ENCODE measurements around the gene MORN1.
"Not testable (repeated sequence)": the region's sequence is repeated elsewhere in the genome, so short reads cannot be mapped to it uniquely, and the experiment has no call there.

MORN1 gene

DNA sequence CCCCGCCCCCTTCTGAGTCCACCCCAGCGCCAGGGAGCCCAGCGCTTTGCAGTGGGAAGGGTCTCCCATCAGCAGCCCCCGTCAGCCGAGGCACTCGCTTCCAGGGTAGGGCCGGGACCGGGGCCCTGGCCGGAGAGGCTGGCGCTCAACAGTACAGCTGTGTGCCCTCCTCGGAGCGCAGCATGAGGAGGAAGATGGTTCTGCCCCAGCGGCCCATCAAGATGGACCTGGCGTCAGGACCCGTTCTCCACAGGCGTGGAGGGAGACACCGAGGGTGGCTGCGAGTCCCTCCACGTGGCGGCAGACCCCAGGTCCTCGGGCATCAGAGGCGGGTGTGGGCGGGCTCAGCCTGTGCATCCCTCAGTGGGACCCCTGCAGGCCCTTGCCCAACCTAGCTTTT lies 54.3 kb downstream of the MORN1 start:
- DNase-seq (ENCODE audit: low read depth), result no peak

- DNase-seq (ENCODE audit: low read depth), result no peak
These were observed 54.9 kb downstream of the MORN1 start for GRCh38 chr1:2336499-2336898.

DNA sequence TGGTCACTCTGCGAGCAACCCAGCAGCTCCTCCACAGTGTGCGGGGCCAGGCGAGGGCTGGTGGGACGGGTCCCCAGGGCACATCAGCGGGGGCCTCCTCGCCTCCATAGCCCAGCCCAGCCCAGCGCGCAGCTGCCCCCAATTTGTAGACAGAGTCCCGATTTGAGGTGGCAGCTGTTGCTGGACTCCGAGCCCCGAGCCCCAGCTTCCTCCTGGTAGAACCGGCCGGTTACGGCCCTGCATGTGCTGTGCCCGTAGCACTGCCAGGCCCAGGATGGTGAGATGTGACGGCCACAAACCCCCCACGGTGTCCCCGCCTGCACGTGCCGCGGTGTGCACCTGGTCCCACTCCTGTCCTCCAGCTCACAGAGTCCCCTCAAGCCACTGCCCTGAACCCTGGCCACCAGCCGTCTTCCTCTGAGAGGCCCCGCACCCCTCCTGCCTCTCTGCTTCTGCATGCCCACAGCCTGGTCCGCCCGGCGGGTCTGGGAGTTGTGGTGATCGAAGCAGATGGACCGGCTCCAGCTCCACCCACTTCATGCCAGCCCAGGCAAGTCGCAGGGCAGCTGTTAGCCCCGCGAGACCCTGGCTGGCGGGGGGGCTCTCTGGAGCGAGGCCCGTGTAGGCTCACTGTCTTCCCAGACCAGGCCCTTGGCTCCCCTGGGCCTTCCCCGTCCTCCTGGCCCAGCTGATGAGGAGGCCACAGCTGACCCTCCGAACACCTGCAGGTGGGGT lies 55.5 kb downstream of the MORN1 start:
- no peak for DNase-seq (ENCODE audit: low read depth)

GRCh38 chr1:2334883-2335534 lies 56.3 kb downstream of the MORN1 start:
- no peak for DNase-seq (ENCODE audit: low read depth)

GRCh38 chr1:2334366-2334765 lies 57.0 kb downstream of the MORN1 start:
- DNase-seq (ENCODE audit: low read depth), result no peak

DNA sequence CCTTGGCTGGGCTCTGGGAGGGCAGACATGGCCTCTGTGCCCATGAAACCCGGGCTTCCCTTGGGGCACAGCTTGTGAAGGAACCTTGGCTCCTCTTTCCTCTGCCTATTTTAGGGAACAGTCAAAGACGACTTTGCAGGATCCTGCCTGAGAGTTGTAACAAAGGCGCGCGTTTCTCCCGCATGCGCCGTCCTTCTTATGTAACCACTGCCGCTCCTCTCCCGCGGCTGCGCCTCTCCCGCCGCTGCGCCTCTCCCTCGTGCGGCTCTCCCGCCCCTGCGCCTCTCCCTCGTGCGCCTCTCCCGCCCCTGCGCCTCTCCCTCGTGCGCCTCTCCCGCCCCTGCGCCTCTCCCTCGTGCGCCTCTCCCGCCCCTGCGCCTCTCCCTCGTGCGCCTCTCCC lies 59.8 kb downstream of the MORN1 start:
- not testable (repeated sequence) for DNase-seq (ENCODE audit: low read depth)

GRCh38 chr1:2331200-2331544 lies 60.2 kb downstream of the MORN1 start:
- no peak for DNase-seq (ENCODE audit: low read depth)

GRCh38 chr1:2330519-2331199 lies 60.7 kb downstream of the MORN1 start:
- no peak for DNase-seq (ENCODE audit: low read depth)

GRCh38 chr1:2330035-2330434 lies 61.3 kb downstream of the MORN1 start:
- no peak for DNase-seq (ENCODE audit: low read depth)

GRCh38 chr1:2328676-2329455 lies 62.5 kb downstream of the MORN1 start:
- DNase-seq (ENCODE audit: low read depth), result no peak

DNA sequence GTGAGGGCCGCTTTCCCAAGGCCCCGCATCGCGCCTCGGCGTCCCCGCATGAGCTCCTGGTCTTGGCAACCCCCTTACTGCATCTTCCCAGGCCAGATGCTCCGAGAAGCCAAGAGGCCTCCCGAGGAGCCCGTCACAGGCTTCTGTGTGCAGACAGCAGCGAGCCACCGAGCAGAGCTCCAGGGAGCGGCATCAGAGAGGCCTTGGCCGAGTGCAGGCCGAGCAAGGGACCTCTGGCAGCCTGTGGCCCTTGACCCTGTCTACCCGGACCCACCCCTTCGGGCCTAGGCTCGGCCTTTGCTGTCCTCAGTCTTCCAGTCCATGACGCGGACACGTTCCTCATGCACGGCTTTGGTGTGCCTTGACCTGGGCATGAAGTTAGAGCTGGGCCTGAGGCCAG lies 63.5 kb downstream of the MORN1 start:
- no peak for DNase-seq (ENCODE audit: low read depth)

DNA sequence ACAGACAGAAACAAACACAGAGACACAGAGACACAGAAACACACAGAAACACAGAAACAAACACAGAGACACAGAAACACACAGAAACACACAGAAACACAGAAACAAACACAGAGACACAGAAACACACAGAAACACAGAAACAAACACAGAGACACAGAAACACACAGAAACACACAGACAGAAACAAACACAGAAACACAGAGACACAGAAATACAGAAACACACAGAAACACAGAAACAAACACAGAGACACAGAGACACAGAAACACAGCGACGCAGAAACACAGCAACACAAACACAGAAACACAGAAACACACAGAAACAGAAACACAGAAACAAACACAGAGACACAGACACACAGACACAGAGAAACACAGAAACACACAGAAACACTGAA lies 64.2 kb downstream of the MORN1 start:
- not testable (repeated sequence) for DNase-seq (ENCODE audit: low read depth)

DNA sequence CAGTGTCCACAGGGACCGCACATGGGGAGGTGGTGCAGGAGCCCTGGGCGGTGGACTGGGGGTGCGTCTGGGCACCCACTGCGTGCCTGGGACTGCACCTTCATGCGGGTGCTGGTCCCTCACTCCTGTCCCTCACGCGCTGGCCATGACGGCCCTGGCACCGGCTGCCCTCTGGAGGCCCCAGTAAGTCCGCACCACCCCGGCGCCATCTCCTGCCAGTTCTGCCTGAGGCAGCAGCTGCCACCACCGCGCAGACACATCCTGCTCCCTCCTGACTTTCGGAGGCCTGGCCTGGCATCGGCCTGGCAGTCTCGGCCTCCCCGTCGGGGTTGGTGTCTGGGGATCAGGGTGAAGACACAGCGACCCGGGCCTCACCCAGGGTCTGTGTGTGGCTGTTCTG lies 64.8 kb downstream of the MORN1 start:
- DNase-seq (ENCODE audit: low read depth), result no peak

DNA sequence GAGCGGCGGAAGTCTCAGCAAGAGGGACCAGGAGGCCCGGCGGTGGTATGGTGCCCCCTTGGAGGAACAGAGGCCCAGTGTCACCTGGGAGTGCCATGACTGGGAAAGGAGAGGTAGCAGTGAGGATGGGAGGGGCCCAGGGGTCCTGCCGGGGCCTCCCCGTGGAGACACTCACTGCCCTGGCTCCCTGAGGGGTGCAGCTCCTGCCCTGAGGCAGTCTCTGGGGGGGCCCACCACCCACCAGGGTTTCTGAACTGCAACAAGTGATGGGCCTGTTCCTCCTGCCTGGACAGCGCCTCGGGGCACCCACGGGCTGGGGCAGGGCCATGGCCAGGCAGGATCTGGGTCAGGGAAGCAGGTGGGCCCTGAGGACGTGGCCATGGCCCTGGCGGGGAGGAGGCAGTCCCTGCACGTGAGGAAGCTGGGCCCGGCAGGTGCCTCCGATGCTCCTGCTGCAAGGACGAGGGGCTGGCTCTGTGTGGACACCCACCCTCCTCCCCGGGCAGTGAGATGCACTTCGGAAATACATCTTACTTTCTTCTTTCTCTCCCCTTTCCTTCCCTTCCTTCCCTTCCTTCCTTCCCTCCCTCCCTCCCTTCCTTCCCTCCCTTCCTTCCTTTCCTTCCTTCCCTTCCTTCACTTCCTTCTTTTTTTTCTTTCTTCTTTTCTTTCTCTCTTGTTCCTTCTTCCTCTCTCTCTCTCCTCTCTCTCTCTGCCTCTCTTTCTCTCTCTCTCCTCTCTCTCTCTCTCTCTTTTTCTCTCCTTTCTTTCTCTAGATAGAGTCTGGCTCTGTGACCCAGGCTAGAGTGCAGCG lies 66.6 kb downstream of the MORN1 start:
- DNase-seq (ENCODE audit: low read depth), result no peak

DNA sequence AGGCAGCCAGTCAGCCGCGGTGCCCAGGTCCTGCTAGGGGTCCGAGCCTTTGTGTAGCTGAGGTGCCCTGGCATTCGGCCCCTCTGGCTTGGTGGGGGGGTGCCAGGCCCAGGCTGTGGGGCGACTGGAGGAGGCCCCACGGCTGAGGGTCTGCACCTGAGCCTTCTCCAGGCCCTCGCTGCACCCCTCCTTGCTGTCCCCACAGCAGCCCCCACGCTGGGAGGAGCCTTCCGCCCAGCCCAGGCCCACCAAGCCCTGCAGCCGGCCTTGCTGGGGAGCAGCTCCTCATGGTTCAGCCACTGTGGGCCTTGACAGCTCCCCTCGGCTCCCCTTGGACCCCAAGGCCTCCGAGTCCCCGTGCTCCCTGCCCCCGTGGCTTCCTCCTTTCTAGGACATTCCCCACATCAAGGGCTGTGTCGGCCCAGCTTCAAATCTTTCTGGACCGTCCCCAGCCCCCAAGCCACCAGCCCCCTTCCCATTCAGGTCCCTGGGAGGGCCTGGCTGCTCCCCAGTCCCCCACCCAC lies 67.8 kb downstream of the MORN1 start:
- DNase-seq (ENCODE audit: low read depth), result no peak

- DNase-seq (ENCODE audit: low read depth), result no peak
These were observed 68.7 kb downstream of the MORN1 start for GRCh38 chr1:2322581-2323211.

- no peak for DNase-seq (ENCODE audit: low read depth)
These were observed 69.2 kb downstream of the MORN1 start for GRCh38 chr1:2322065-2322571.

DNA sequence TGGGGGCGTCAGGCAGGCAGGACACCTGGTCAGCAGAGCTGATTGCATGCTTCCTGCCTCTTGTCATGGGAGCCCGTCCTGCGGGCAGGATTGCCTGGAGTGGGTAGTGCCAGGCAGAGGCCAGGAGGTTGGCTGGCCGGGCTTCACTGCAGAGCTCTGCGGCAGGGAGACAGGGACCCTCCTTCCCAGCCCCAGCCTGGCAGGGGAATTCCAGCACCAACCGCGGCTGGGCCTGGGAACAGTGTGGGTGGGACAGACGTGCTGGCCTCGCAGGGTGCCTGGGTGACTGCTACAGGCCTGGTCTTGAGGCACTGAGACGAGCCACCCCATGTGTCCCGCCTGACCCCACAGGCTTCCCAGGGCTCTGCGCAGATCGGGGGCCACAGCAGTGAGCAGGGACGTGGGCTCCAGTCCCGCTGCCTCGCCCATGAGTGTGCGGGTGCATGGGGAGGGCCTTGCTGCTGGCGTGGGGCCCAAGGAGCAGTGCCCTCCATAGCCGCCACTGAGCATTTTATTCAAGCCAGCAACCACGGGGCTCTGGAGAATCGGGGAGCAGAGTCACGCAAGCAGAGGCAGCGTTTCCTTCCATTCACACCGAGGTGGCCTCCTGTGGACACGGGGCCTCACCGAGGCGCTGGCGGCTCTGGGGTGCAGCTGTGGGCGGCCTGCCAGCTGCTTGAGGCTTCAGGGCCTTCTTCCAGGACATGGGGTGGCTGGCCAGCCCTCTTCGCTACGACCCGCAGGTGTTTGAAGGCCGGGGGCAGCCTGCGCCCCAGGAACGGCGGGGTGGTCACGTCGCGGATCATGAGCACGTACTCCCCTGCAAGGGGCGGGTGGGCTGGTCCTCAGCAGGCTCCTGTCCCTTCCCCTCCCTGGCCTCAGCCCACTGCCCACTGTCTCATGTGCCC lies 70.3 kb downstream of the MORN1 start:
- DNase-seq (ENCODE audit: low read depth), result no peak

DNA sequence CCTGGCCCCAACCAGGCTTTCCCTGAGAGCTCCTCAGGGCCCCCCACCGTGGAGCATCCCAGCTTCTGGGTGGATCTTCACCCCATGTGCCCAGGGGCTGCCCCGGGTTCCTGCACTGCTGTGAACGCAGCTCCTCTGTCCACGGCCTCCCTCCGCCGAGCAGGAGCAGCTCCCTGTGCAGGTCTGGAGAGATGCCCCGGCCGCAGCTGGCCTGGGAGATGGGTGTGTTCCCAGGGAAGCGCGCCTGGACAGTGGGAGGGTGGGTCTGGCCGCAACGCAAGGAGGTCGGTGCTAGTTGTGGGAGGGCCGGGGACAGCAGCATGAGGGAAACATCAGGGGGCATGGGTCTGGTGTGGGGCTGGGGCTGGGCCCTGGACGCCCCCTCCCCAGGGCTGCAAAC lies 71.3 kb downstream of the MORN1 start:
- no peak for DNase-seq (ENCODE audit: low read depth)

- DNase-seq (ENCODE audit: low read depth), result no peak
These were observed 72.1 kb downstream of the MORN1 start for GRCh38 chr1:2319291-2319690.
